Measurements from ENCODE around the gene ZBTB37.

- TF ChIP-seq CTCF (IDR thresholded peaks at IDR 0.05; ENCODE audit: low read length) (no peak), EZH2 (IDR thresholded peaks at IDR 0.05; ENCODE audit: borderline replicate concordance, low read length) (no peak)
Measured at GRCh38 chr1:173864179-173864867, 3.9 kb upstream of the ZBTB37 start.

Measured in OCI-LY1 (cell line).